ENCODE data around the gene GALNS. TPM values are rescaled to one million over a fixed set of nuclear protein-coding genes. Genes with fewer than 3 reads are reported as not detected.
A peak's percentile ranks its signal among the peaks of the same experiment; 100 is the strongest.

Gene GALNS
- total and polyA plus RNA-seq, 11 donors = 10.7 to 22.7 (median 14.1) TPM

DNA sequence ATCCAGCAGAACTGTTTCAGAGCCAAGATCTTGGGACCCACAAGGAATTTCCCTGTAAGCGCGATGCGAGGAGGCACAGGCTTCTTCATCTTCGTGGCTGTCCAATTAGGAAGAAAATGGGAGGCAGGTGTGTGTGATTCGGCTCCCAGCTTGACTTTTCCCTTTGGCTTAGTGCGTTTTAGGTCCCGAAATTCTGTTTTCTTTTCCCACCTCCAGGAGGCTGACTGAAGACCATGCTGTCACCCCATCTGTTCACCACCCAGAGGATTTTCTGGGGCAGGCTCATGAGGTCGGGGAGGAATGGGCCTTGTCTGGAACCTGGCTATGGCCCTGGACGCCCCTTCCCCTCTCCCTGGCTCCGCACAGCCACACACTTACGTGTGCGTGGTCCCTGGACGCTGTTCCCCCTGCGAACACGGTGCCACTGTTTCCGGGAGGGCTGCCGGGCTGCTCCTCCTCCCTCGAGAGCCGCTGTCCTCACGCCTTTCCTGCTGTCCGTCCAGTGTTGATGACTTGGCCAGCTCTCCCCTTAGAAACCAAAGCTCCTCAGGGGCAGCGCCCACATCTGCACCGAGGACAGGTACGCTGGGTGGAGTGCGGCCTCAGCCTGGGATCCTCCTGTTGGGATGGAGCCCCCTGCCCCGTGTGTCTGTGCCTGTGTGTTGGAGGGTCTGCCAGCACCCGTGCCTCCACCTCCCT is 12.4 kb upstream of the GALNS start:
- Histone ChIP-seq H3K4me3 (no peak overlapping the region), H3K4me1 (peaks cover 0 to 21% (median 5%) of the 10 kb centered on the region in 12 donors), H3K36me3 (no peaks in the 10 kb centered on the region), H3K27me3 (peaks cover 0 to 13% (median 0%) of the 10 kb centered on the region in 9 donors), H3K27ac (peak overlapping the region in 1 of 12 donors; percentile 67), H3K9me3 (no peaks in the 10 kb centered on the region)
- intact Hi-C loops (cut with DNase I) = loop anchor here in 2 of 10 donors (10.0 kb wide), 2 partner anchors 54 to 124 kb away; partner anchors contain the start of gene APRT (in 1 of the 2)
- ATAC-seq = peak in 1 of 4 donors; percentile 4
- DNase-seq = no peak
- 76 to 82% (median 81%) methylated on average over 23 to 27 of the region's 27 CpGs for WGBS, 4 donors
- TF ChIP-seq, protein P1, sequence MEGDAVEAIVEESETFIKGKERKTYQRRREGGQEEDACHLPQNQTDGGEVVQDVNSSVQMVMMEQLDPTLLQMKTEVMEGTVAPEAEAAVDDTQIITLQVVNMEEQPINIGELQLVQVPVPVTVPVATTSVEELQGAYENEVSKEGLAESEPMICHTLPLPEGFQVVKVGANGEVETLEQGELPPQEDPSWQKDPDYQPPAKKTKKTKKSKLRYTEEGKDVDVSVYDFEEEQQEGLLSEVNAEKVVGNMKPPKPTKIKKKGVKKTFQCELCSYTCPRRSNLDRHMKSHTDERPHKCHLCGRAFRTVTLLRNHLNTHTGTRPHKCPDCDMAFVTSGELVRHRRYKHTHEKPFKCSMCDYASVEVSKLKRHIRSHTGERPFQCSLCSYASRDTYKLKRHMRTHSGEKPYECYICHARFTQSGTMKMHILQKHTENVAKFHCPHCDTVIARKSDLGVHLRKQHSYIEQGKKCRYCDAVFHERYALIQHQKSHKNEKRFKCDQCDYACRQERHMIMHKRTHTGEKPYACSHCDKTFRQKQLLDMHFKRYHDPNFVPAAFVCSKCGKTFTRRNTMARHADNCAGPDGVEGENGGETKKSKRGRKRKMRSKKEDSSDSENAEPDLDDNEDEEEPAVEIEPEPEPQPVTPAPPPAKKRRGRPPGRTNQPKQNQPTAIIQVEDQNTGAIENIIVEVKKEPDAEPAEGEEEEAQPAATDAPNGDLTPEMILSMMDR (IDR thresholded peaks at IDR 0.05) = peak in 3 of 12 donors; percentile 5 to 16 (median 14)
- TF ChIP-seq POLR2A (IDR thresholded peaks at IDR 0.05) = no peak

- ATAC-seq (no peak), DNase-seq (no peak)
- H3K4me3 ChIP-seq = no peak overlapping the region
- no peak for TF ChIP-seq POLR2A (IDR thresholded peaks at IDR 0.05)
- TF ChIP-seq, protein P1 (IDR thresholded peaks at IDR 0.05) = no peak
- no peak overlapping the region for H3K27ac ChIP-seq
- H3K36me3 ChIP-seq = peaks cover 0 to 6% (median under 1%) of the 10 kb centered on the region in 9 donors
- H3K9me3 ChIP-seq = no peaks in the 10 kb centered on the region
- intact Hi-C loops (cut with DNase I) = loop anchor here in 2 of 10 donors (10.0 kb wide), 2 partner anchors 53 to 123 kb away; partner anchors contain the start of gene APRT (in 1 of the 2)
- 85 to 89% (median 87%) methylated on average over 17 to 24 of the region's 24 CpGs for WGBS, 4 donors
- peaks cover 0 to 13% (median 0%) of the 10 kb centered on the region in 9 donors for H3K27me3 ChIP-seq
- H3K4me1 ChIP-seq = peaks cover 0 to 21% (median 5%) of the 10 kb centered on the region in 12 donors
Measured at GRCh38 chr16:88867581-88868246, 11.0 kb upstream of the GALNS start.

GRCh38 chr16:88866151-88866920 is 9.6 kb upstream of the GALNS start, which contains the start of gene PABPN1L:
PABPN1L (minus strand) TSS chr16:88866660; CDS start chr16:88866606, 54 bp downstream.
- Histone ChIP-seq H3K9me3 (no peaks in the 10 kb centered on the region), H3K27me3 (peaks cover 0 to 6% (median 0%) of the 10 kb centered on the region in 9 donors), H3K36me3 (peaks cover 0 to 20% (median 11%) of the 10 kb centered on the region in 9 donors), H3K27ac (no peak within 1 kb of the TSS), H3K4me1 (peaks cover 0 to 16% (median 5%) of the 10 kb centered on the region in 12 donors), H3K4me3 (no peak within 1 kb of the TSS)
- ATAC-seq (no peak), DNase-seq (no peak)
- no peak for TF ChIP-seq POLR2A (IDR thresholded peaks at IDR 0.05)
- TF ChIP-seq, protein P1 (IDR thresholded peaks at IDR 0.05) = no peak
- whole genome bisulfite sequencing, 4 donors = 75 to 80% (median 79%) methylated on average over 18 to 20 of the region's 20 CpGs
- intact Hi-C loops (cut with DNase I) = loop anchor here in 2 of 10 donors (10.0 kb wide), 2 partner anchors 52 to 122 kb away; partner anchors contain the start of gene APRT (in 1 of the 2)

All from heart left ventricle (tissue), 16 donors.